NCI-H748 (cell line): ENCODE measurements around the gene FAM240A.
"Not testable (repeated sequence)": the region's sequence is repeated elsewhere in the genome, so short reads cannot be mapped to it uniquely, and the experiment has no call there.

Experiments used
- DNase-seq: peaks from one replicate; lab custom pipeline; 2025; ENCODE audit not compliant: unreplicated experiment; lab: John Stamatoyannopoulos, UW

FAM240A gene

GRCh38 chr3:46612324-46612723 lies at the start of gene FAM240A:
TSS of gene FAM240A (plus strand) at chr3:46612525. CDS start at chr3:46612684, 159 bp downstream.
- no peak for DNase-seq

- no peak for DNase-seq
These were observed 47.9 kb upstream of the FAM240A start for GRCh38 chr3:46564190-46565021.

- no peak for DNase-seq
These were observed 47.2 kb upstream of the FAM240A start for GRCh38 chr3:46565077-46565476.

- DNase-seq = peak; percentile 23
These were observed 46.7 kb upstream of the FAM240A start for GRCh38 chr3:46565607-46566039.

GRCh38 chr3:46566040-46566641 lies 46.2 kb upstream of the FAM240A start, which contains the start of gene LRRC2:
TSS of gene LRRC2 (minus strand) at chr3:46566302. CDS start at chr3:46551591, 14,711 bp downstream.
- peak; percentile 42 for DNase-seq

- DNase-seq = no peak
These were observed 40.6 kb upstream of the FAM240A start for GRCh38 chr3:46571684-46572083.

- no peak for DNase-seq
These were observed 38.6 kb upstream of the FAM240A start for GRCh38 chr3:46573701-46574100.

GRCh38 chr3:46574243-46574646 lies 38.1 kb upstream of the FAM240A start:
- DNase-seq = peak; percentile 21

GRCh38 chr3:46574881-46575576 lies 37.3 kb upstream of the FAM240A start:
- DNase-seq = no peak

GRCh38 chr3:46575577-46576222 lies 36.6 kb upstream of the FAM240A start:
- DNase-seq = no peak

- no peak for DNase-seq
These were observed 35.9 kb upstream of the FAM240A start for GRCh38 chr3:46576386-46576785.

- DNase-seq = no peak
These were observed 35.4 kb upstream of the FAM240A start for GRCh38 chr3:46576879-46577278.

- not testable (repeated sequence) for DNase-seq
These were observed 34.6 kb upstream of the FAM240A start for GRCh38 chr3:46577580-46578249.

- DNase-seq = peak; percentile 53
These were observed 33.2 kb upstream of the FAM240A start for GRCh38 chr3:46578973-46579755.

GRCh38 chr3:46579756-46580286 lies 32.5 kb upstream of the FAM240A start:
- DNase-seq = no peak

- DNase-seq = no peak
These were observed 31.6 kb upstream of the FAM240A start for GRCh38 chr3:46580675-46581074.

GRCh38 chr3:46584598-46585467 lies 27.5 kb upstream of the FAM240A start:
- no peak for DNase-seq

GRCh38 chr3:46585799-46586693 lies 26.3 kb upstream of the FAM240A start:
- no peak for DNase-seq
